ENCODE data around the gene ANTXR2.

DNA sequence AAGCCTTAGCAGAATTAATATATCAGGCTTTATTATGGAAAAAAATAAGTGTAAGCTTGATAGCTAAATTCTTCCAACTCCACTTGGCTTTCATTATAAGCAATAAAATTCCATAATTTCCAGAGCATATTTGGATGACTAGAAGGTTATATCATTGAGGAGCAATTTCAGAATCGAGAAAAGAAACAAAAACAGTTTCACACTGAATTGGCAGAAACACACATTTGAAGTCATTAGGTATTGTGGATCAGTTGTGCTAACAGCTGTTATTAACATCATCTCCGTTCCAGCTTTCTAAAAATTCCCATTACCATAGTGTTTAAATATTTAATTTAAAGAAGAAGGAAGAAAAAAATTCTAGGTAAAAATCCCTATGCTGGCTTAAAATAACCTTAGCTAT is 92.6 kb downstream of the ANTXR2 start:
- TF ChIP-seq, protein P1, sequence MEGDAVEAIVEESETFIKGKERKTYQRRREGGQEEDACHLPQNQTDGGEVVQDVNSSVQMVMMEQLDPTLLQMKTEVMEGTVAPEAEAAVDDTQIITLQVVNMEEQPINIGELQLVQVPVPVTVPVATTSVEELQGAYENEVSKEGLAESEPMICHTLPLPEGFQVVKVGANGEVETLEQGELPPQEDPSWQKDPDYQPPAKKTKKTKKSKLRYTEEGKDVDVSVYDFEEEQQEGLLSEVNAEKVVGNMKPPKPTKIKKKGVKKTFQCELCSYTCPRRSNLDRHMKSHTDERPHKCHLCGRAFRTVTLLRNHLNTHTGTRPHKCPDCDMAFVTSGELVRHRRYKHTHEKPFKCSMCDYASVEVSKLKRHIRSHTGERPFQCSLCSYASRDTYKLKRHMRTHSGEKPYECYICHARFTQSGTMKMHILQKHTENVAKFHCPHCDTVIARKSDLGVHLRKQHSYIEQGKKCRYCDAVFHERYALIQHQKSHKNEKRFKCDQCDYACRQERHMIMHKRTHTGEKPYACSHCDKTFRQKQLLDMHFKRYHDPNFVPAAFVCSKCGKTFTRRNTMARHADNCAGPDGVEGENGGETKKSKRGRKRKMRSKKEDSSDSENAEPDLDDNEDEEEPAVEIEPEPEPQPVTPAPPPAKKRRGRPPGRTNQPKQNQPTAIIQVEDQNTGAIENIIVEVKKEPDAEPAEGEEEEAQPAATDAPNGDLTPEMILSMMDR (IDR thresholded peaks at IDR 0.05) = no peak
- TF ChIP-seq EZH2 (IDR thresholded peaks at IDR 0.05) (no peak), EZH2phosphoT487 (IDR thresholded peaks at IDR 0.05) (no peak)

Measured in neural progenitor cell (in vitro differentiated cells).